HG03439 (cell line): ENCODE data around the gene UBE2U.
A peak's percentile ranks its signal among the peaks of the same experiment; 100 is the strongest.

Experiments used
- ATAC-seq: cut with Tn5 transposase; IDR thresholded peaks from one replicate; pipeline ENCODE4 v1.9.1; 2021; ENCODE audit warnings: mild to moderate bottlenecking, moderate library complexity; ENCODE audit not compliant: unreplicated experiment

Gene UBE2U

GRCh38 chr1:64203420-64203819 is at the start of gene UBE2U:
Gene UBE2U (plus strand): TSS chr1:64203623. CDS start chr1:64204051, 428 bp downstream.
- ATAC-seq, result no peak

GRCh38 chr1:64155278-64155677 is 48.1 kb upstream of the UBE2U start:
- ATAC-seq, result no peak

GRCh38 chr1:64161357-64161941 is 42.0 kb upstream of the UBE2U start:
- ATAC-seq, result no peak

GRCh38 chr1:64162151-64162550 is 41.3 kb upstream of the UBE2U start:
- no peak for ATAC-seq

GRCh38 chr1:64162804-64163203 is 40.6 kb upstream of the UBE2U start:
- ATAC-seq, result no peak

GRCh38 chr1:64163431-64163830 is 40.0 kb upstream of the UBE2U start:
- ATAC-seq, result no peak

- no peak for ATAC-seq
Observed at GRCh38 chr1:64163970-64164369, 39.5 kb upstream of the UBE2U start.

- ATAC-seq, result no peak
Observed at GRCh38 chr1:64166629-64167028, 36.8 kb upstream of the UBE2U start.

- no peak for ATAC-seq
Observed at GRCh38 chr1:64167176-64167575, 36.2 kb upstream of the UBE2U start.

- ATAC-seq, result no peak
Observed at GRCh38 chr1:64171246-64171645, 32.2 kb upstream of the UBE2U start.

- peak; percentile 81 for ATAC-seq
Observed at GRCh38 chr1:64171797-64172281, 31.6 kb upstream of the UBE2U start.

GRCh38 chr1:64172458-64172983 is 30.9 kb upstream of the UBE2U start:
- ATAC-seq, result peak; percentile 74

GRCh38 chr1:64173336-64173940 is 30.0 kb upstream of the UBE2U start:
- ATAC-seq, result no peak

- ATAC-seq, result no peak
Observed at GRCh38 chr1:64175639-64176038, 27.8 kb upstream of the UBE2U start.

- ATAC-seq, result no peak
Observed at GRCh38 chr1:64176659-64177058, 26.8 kb upstream of the UBE2U start.

GRCh38 chr1:64179588-64179987 is 23.8 kb upstream of the UBE2U start:
- no peak for ATAC-seq

- no peak for ATAC-seq
Observed at GRCh38 chr1:64182207-64182606, 21.2 kb upstream of the UBE2U start.

- ATAC-seq, result no peak
Observed at GRCh38 chr1:64183395-64184002, 19.9 kb upstream of the UBE2U start.

GRCh38 chr1:64184003-64184440 is 19.4 kb upstream of the UBE2U start:
- no peak for ATAC-seq

- ATAC-seq, result no peak
Observed at GRCh38 chr1:64186138-64186897, 17.1 kb upstream of the UBE2U start.

- no peak for ATAC-seq
Observed at GRCh38 chr1:64186898-64187280, 16.5 kb upstream of the UBE2U start.
